GM10847 (cell line): Measurements from ENCODE around the gene ZNF142.

Experiments
- POLR2A ChIP-seq: IDR thresholded peaks from 2 replicates; pipeline ENCODE4 v1.6.1; 2011; ENCODE audit not compliant: insufficient read length; ENCODE audit errors: extremely low read depth

The ZNF142 gene

DNA sequence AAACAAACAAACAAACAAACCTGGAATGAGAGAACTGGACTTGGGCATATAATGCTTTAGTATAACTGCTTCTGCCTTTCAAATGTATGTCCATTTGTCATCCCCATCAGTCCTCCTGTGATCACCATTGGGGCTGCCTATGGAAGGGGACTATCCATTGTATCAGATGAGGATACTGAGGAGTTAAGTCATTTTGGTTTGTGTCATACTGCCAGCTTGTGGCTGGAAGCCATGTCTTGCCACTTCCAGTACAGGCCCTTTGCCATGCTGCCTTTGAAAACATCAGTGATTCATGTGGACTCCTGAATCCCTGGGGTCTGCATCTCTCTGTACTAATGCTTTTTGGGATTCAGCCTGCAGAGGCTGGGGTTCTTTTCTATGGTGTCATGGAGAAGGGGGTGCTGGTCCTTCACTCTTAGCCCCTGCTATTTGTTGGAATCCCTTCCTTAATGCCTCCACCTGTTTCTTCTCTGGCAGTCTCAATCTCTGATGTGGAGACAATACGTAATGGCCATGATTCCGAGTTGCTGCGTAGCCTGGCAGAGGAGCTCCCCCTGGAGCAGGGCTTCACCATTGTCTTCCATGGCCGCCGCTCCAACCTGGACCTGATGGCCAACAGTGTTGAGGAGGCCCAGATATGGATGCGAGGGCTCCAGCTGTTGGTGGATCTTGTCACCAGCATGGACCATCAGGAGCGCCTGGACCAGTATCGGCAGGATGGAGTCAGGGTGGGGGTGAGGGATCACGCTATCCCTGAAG lies 41.1 kb downstream of the ZNF142 start:
- TF ChIP-seq POLR2A: no peak

DNA sequence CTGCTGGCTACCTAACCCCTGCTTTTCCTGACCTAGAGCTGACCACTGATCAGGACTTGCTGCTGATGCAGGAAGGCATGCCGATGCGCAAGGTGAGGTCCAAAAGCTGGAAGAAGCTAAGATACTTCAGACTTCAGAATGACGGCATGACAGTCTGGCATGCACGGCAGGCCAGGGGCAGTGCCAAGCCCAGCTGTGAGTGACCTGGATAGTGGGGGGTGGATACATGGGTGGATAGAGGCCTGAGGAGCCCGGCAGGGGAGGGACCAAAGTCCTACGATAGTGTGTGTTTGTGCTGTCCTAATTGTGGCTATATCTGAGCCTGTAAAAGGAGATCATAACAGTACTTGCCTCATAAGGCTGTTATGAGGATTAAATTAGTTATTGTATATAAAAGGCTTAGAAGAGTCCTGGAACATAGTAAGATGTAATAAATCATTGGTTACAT lies 43.5 kb downstream of the ZNF142 start:
- no peak for TF ChIP-seq POLR2A

DNA sequence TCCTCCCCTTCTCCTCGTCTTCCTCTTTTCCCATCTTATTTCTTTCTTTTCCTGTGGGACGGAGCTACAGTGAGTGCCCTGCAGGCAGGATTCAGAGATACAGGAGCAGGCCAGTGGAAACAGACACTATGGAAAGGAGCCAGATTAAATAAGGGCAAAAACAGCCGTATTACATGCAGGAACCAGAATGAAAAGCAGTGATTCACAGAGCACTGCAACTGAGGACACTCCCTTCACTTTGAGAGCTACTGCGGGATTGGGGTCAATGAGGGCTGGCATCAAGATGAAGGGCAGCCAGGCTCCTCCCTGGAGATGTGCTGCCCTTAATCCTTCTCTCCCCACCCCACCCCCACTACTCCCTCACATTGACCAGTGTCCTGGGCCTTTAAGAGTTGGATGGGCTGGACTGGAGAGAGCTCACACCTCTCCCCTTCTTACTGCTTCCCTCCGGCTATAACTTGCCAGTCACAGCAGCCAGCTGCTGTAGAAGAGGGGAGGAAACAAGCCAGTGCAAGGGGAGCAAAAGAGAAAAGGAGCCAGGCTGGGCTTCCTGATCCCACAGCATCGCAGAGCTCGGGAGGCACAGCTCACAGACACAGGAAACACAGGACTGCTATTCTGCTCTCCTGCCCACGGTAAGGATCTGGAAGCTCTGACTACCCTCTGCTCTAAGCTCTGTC lies 51.8 kb downstream of the ZNF142 start, which contains the start of gene PLCD4:
PLCD4 (plus strand) TSS at position 464 of the 680 bp plus-strand sequence. CDS start 7,841 bp downstream, outside the sequence.
- no peak for TF ChIP-seq POLR2A

DNA sequence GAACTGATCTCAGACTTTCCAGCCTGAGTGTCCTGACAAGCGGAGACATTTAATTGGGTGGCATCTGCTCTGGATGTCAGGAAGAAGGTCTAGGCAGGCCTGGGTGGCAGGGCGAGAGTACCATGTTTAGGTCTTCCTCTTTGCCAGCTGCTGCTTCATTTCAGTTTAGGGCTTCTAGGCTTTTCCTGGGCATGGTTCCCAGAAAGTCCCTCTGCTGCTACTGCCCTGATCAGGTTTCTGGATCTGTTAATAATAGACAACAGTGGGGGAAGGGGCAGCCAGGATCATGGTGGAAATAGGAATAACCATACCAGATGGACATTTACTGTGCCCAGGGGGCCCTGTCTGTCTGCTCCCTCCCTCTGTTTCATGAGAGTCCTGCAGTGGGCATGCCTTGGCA lies 54.0 kb downstream of the ZNF142 start:
- no peak for TF ChIP-seq POLR2A
